Tibial nerve (tissue), 3 donors: ENCODE measurements around the gene PITPNM3.

Source experiments
- CTCF ChIP-seq, 5 experiments: fragments of 200-600 bp in 3 of 5; fragments of 450-650 bp in 2 of 5; sonication (generic) in 3 of 5; IDR thresholded peaks; one replicate each; pipeline ENCODE4 v1.5.1; 2016 to 2019; ENCODE audit warnings: antibody characterized with exemption in 5 of 5, mild to moderate bottlenecking in 3 of 5, moderate library complexity in 2 of 5
- POLR2A ChIP-seq, 2 donors: fragments of 450-650 bp; IDR thresholded peaks; one replicate each; pipeline ENCODE4 v1.6.1; 2017; ENCODE audit warnings: antibody characterized with exemption in 2 of 2, mild to moderate bottlenecking in 2 of 2, moderate library complexity in 2 of 2

- TF ChIP-seq CTCF (IDR thresholded peaks at IDR 0.05): no peak
- no peak for TF ChIP-seq POLR2A (IDR thresholded peaks at IDR 0.05)
Measured at GRCh38 chr17:6462692-6463091, 93.7 kb downstream of the PITPNM3 start.
